Measurements from ENCODE around the gene PPIA.

The PPIA gene

GRCh38 chr7:44796504-44797328 is at the start of gene PPIA:
Gene PPIA (plus strand): TSS chr7:44796681. CDS start chr7:44796725, 44 bp downstream.
- Histone ChIP-seq H4K20me1 (peaks cover 46% of the 10 kb centered on the region), H3K27ac (peak within 1 kb of the TSS; percentile 100), H3K27me3 (no peaks in the 10 kb centered on the region), H3K9ac (peak within 1 kb of the TSS; percentile 100), H3K4me3 (peak within 1 kb of the TSS; percentile 97), H3K36me3 (peaks cover 40% of the 10 kb centered on the region), H3K4me1 (peaks cover 34% of the 10 kb centered on the region), H3K9me3 (no peaks in the 10 kb centered on the region), H3K4me2 (peak within 1 kb of the TSS; percentile 99)
- TF ChIP-seq Cebpa-rat (IDR thresholded peaks at IDR 0.05) = no peak

GRCh38 chr7:44748045-44748947 is 48.2 kb upstream of the PPIA start, which contains the start of gene ZMIZ2:
Gene ZMIZ2 (plus strand): TSS chr7:44748847. CDS start chr7:44756250, 7,403 bp downstream.
- peak within 1 kb of the TSS; percentile 98 for H3K4me3 ChIP-seq
- peak within 1 kb of the TSS; percentile 97 for H3K27ac ChIP-seq

GRCh38 chr7:44748948-44749731 is 47.3 kb upstream of the PPIA start:
- peak overlapping the region; percentile 97 for H3K27ac ChIP-seq
- TF ChIP-seq Cebpa-rat (IDR thresholded peaks at IDR 0.05) = no peak
- no peaks in the 10 kb centered on the region for H3K9me3 ChIP-seq
- H3K9ac ChIP-seq = peak overlapping the region; percentile 97
- H3K4me2 ChIP-seq = peak overlapping the region; percentile 97
- peaks cover 49% of the 10 kb centered on the region for H3K4me1 ChIP-seq
- H4K20me1 ChIP-seq = peaks cover 53% of the 10 kb centered on the region
- H3K36me3 ChIP-seq = peaks cover 17% of the 10 kb centered on the region
- H3K27me3 ChIP-seq = no peaks in the 10 kb centered on the region
- peak overlapping the region; percentile 98 for H3K4me3 ChIP-seq

More at GRCh38 chr7:44748045-44748947, 48.2 kb upstream of the PPIA start, which contains the start of gene ZMIZ2:
- Histone ChIP-seq H3K9me3 (no peaks in the 10 kb centered on the region), H3K9ac (peak within 1 kb of the TSS; percentile 97), H3K27me3 (no peaks in the 10 kb centered on the region), H3K4me1 (peaks cover 40% of the 10 kb centered on the region), H4K20me1 (peaks cover 45% of the 10 kb centered on the region), H3K4me2 (peak within 1 kb of the TSS; percentile 97), H3K36me3 (peaks cover 17% of the 10 kb centered on the region; the same call in 1 of the 2 replicates)
- TF ChIP-seq Cebpa-rat (IDR thresholded peaks at IDR 0.05) = no peak

- peak overlapping the region; percentile 97 for H3K4me2 ChIP-seq
- H3K9ac ChIP-seq = peak overlapping the region; percentile 97
- no peak for TF ChIP-seq Cebpa-rat (IDR thresholded peaks at IDR 0.05)
- no peaks in the 10 kb centered on the region for H3K27me3 ChIP-seq
- peaks cover 54% of the 10 kb centered on the region for H3K4me1 ChIP-seq
- peaks cover 62% of the 10 kb centered on the region for H4K20me1 ChIP-seq
- peaks cover 24% of the 10 kb centered on the region for H3K36me3 ChIP-seq
- H3K9me3 ChIP-seq = no peaks in the 10 kb centered on the region
- H3K27ac ChIP-seq = no peak overlapping the region
- H3K4me3 ChIP-seq = peak overlapping the region; percentile 98
Observed at GRCh38 chr7:44749992-44750391, 46.5 kb upstream of the PPIA start.

GRCh38 chr7:44750424-44750823 is 46.1 kb upstream of the PPIA start:
- Histone ChIP-seq H3K9ac (peak overlapping the region; percentile 97), H3K9me3 (no peaks in the 10 kb centered on the region), H3K4me3 (peak overlapping the region; percentile 98; the same call in 1 of the 2 replicates), H3K4me1 (peaks cover 54% of the 10 kb centered on the region), H4K20me1 (peaks cover 66% of the 10 kb centered on the region), H3K36me3 (peaks cover 28% of the 10 kb centered on the region), H3K27ac (0 out of 2 replicates have a peak overlapping the region, but pooled peaks have one; percentile 6), H3K4me2 (peak overlapping the region; percentile 97), H3K27me3 (no peaks in the 10 kb centered on the region)
- TF ChIP-seq Cebpa-rat (IDR thresholded peaks at IDR 0.05) = no peak

- peaks cover 34% of the 10 kb centered on the region for H3K36me3 ChIP-seq
- H3K9ac ChIP-seq = peak overlapping the region; percentile 97; the same call in 1 of the 2 replicates
- peaks cover 73% of the 10 kb centered on the region for H4K20me1 ChIP-seq
- H3K27ac ChIP-seq = 0 out of 2 replicates have a peak overlapping the region, but pooled peaks have one; percentile 6
- no peaks in the 10 kb centered on the region for H3K9me3 ChIP-seq
- H3K4me2 ChIP-seq = peak overlapping the region; percentile 97
- H3K4me1 ChIP-seq = peaks cover 54% of the 10 kb centered on the region
- 0 out of 2 replicates have a peak overlapping the region, but pooled peaks have one; percentile 98 for H3K4me3 ChIP-seq
- no peaks in the 10 kb centered on the region for H3K27me3 ChIP-seq
- no peak for TF ChIP-seq Cebpa-rat (IDR thresholded peaks at IDR 0.05)
Observed at GRCh38 chr7:44750921-44751571, 45.4 kb upstream of the PPIA start.

- Histone ChIP-seq H3K4me1 (peaks cover 54% of the 10 kb centered on the region), H3K4me2 (peak overlapping the region; percentile 97), H3K27ac (no peak overlapping the region), H3K4me3 (no peak overlapping the region), H3K36me3 (peaks cover 51% of the 10 kb centered on the region), H3K9ac (no peak overlapping the region), H3K9me3 (no peaks in the 10 kb centered on the region), H4K20me1 (peaks cover 86% of the 10 kb centered on the region), H3K27me3 (no peaks in the 10 kb centered on the region)
- TF ChIP-seq Cebpa-rat (IDR thresholded peaks at IDR 0.05) = no peak
Observed at GRCh38 chr7:44752822-44753221, 43.7 kb upstream of the PPIA start.

GRCh38 chr7:44754802-44755697 is 41.4 kb upstream of the PPIA start:
- H3K9ac ChIP-seq = 0 out of 2 replicates have a peak overlapping the region, but pooled peaks have one; percentile 34
- peak overlapping the region; percentile 53 for H3K27ac ChIP-seq
- H3K4me2 ChIP-seq = no peak overlapping the region
- H3K4me3 ChIP-seq = no peak overlapping the region
- peaks cover 73% of the 10 kb centered on the region for H4K20me1 ChIP-seq
- TF ChIP-seq Cebpa-rat (IDR thresholded peaks at IDR 0.05) = no peak
- H3K9me3 ChIP-seq = no peaks in the 10 kb centered on the region
- H3K27me3 ChIP-seq = no peaks in the 10 kb centered on the region
- H3K36me3 ChIP-seq = peaks cover 72% of the 10 kb centered on the region
- H3K4me1 ChIP-seq = peaks cover 46% of the 10 kb centered on the region

Data from BLaER1 (cell line).